Measurements from ENCODE around the gene FGD4.

DNA sequence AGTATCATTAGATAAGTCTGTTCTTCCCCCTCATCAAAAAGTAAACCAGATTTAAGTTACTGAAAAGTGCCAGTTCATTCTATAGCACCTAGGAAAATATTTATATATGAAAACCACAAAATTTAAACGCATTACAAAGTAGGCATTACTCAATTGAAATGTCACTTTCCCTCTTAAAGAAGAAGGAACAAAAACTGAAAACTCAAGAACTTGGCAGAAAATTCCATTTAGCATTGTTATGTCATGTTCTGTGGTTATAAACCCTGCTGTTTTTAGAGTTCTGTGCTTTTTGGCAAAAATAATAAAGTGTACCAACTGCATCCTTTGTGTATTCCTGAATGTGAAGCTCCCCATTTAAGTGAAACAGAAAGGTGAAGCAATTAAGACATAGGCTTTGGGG is 3.6 kb downstream of the FGD4 start:
- no peak for TF ChIP-seq POLR2A (IDR thresholded peaks at IDR 0.05; ENCODE audit: extremely low read depth, insufficient read length)
- TF ChIP-seq, protein P1, sequence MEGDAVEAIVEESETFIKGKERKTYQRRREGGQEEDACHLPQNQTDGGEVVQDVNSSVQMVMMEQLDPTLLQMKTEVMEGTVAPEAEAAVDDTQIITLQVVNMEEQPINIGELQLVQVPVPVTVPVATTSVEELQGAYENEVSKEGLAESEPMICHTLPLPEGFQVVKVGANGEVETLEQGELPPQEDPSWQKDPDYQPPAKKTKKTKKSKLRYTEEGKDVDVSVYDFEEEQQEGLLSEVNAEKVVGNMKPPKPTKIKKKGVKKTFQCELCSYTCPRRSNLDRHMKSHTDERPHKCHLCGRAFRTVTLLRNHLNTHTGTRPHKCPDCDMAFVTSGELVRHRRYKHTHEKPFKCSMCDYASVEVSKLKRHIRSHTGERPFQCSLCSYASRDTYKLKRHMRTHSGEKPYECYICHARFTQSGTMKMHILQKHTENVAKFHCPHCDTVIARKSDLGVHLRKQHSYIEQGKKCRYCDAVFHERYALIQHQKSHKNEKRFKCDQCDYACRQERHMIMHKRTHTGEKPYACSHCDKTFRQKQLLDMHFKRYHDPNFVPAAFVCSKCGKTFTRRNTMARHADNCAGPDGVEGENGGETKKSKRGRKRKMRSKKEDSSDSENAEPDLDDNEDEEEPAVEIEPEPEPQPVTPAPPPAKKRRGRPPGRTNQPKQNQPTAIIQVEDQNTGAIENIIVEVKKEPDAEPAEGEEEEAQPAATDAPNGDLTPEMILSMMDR (IDR thresholded peaks at IDR 0.05; ENCODE audit: low read depth, low read length) = no peak

All from NB4 (cell line).